Endodermal cell (in vitro differentiated cells): ENCODE results near the gene CASP6. TPM values are rescaled to one million over a fixed set of nuclear protein-coding genes. Genes with fewer than 3 reads are reported as not detected.

Experiments
- DNase-seq: peaks from one replicate; pipeline ENCODE4 v3.0.0-alpha.2; 2017
- H3K27ac ChIP-seq: 2 replicates; pipeline ENCODE4 v1.5.1; 2013; ENCODE audit warnings: mild to moderate bottlenecking, low read depth, low read length, moderate library complexity
- H3K27me3 ChIP-seq: 2 replicates; pipeline ENCODE4 v1.6.1; 2013; ENCODE audit warnings: mild to moderate bottlenecking, low read length, moderate library complexity; ENCODE audit not compliant: insufficient read depth, control insufficient read depth, poor library complexity, severe bottlenecking
- H3K36me3 ChIP-seq: 2 replicates; pipeline ENCODE4 v1.7.0; 2013; ENCODE audit warnings: mild to moderate bottlenecking, low read length, moderate library complexity; ENCODE audit not compliant: control insufficient read depth, insufficient read depth
- H3K4me1 ChIP-seq: one replicate; pipeline ENCODE4 v1.7.0; 2013; ENCODE audit warnings: low read length; ENCODE audit not compliant: control insufficient read depth, insufficient read depth
- H3K4me3 ChIP-seq: 2 replicates; pipeline ENCODE4 v1.5.1; 2013; ENCODE audit warnings: mild to moderate bottlenecking, low read length, moderate library complexity
- H3K9ac ChIP-seq: 2 replicates; pipeline ENCODE4 v1.6.1; 2013; ENCODE audit warnings: mild to moderate bottlenecking, low read length, moderate library complexity; ENCODE audit not compliant: poor library complexity, severe bottlenecking; ENCODE audit errors: extremely low read depth
- H3K9me3 ChIP-seq: 2 replicates; pipeline ENCODE4 v1.6.1; 2013; ENCODE audit warnings: mild to moderate bottlenecking, low read length, moderate library complexity; ENCODE audit not compliant: control insufficient read depth
- H3K27ac Mint-ChIP-seq: 2 replicates; pipeline ENCODE4 v1.8.0; 2020; ENCODE audit warnings: mixed read lengths
- H3K27me3 Mint-ChIP-seq: 2 replicates; pipeline ENCODE4 v1.8.0; 2021; ENCODE audit warnings: mild to moderate bottlenecking, mixed read lengths; ENCODE audit not compliant: insufficient read depth
- H3K36me3 Mint-ChIP-seq: 2 replicates; pipeline ENCODE4 v1.8.0; 2020; ENCODE audit warnings: low read depth, mixed read lengths
- H3K4me1 Mint-ChIP-seq: 2 replicates; pipeline ENCODE4 v1.8.0; 2020; ENCODE audit warnings: mixed read lengths
- H3K4me3 Mint-ChIP-seq: 2 replicates; pipeline ENCODE4 v1.8.0; 2020; ENCODE audit warnings: mild to moderate bottlenecking, moderate library complexity, mixed read lengths
- H3K9me3 Mint-ChIP-seq: 2 replicates; pipeline ENCODE4 v1.8.0; 2020; ENCODE audit warnings: mild to moderate bottlenecking, mixed read lengths
- WGBS, 2 experiments: methylation state at CpG; one replicate each; pipeline versions ENCODE4 v1.1.5 to v1.1.7; 2013; ENCODE audit warnings: missing lambda C conversion rate in 2 of 2, mixed read lengths in 1 of 2; ENCODE audit not compliant: insufficient coverage in 1 of 2, insufficient read length in 1 of 2; 5-methylcytosine and 5-hydroxymethylcytosine counted together
- total RNA-seq, 2 donors: library from RNA; stranded (reverse); fragmentation: NEBNext Ultra II Directional in 1 of 2; extraction: Animal tissue kit (Norgen Biotek cat#: 25700) in 1 of 2; gene quantifications; 2 replicates in 1 of 2; 3 replicates in 1 of 2; pipeline ENCODE4 v1.2.1, GENCODE V29; 2021
- TF ChIP-seq, protein P1 (sequence below): fragments of 200-600 bp; sonication (generic); conservative IDR thresholded peaks from 2 replicates; pipeline ENCODE4 v1.5.0; 2021; ENCODE audit warnings: antibody characterized with exemption, mild to moderate bottlenecking

Gene CASP6
- total RNA-seq, 2 donors from 2014 or later: 20.9 to 21.8 TPM

DNA sequence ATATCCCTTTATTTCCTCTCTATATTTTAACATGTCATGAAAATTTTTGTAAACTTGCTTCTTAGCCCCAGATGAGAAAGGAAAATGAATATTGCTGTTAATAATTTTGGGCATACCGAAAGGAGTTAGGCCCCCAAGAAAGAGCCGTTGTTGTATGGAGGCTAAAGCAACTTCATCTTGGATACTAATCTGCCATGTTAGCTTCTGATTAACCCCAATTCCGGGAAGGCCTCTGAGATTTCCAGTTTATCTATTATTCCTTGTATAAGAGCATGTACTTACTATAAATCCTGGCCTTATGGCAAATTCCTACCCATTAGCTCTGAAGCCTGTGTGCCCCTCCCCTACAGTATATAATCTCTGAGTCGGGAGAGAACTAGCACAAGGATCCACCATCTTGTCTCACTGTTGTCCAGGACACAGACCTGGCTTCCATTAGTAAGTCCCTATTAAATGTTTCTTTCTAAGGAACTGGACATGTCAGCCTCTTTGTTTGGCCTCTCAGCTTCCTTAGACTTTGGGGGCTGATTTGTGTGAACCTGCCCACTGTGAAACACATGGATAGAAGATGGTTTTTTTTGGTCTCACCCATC is 47.5 kb upstream of the CASP6 start:
- H3K4me3 Mint-ChIP-seq: no peak overlapping the region
- WGBS, 2 experiments: 95 to 96% methylated on average over 4 of the region's 4 CpGs
- no peak overlapping the region for H3K9ac ChIP-seq
- H3K36me3 Mint-ChIP-seq: no peaks in the 10 kb centered on the region
- DNase-seq: no peak
- no peaks in the 10 kb centered on the region for H3K9me3 ChIP-seq
- no peak overlapping the region for H3K27ac Mint-ChIP-seq
- H3K9me3 Mint-ChIP-seq: no peaks in the 10 kb centered on the region
- H3K27me3 Mint-ChIP-seq: no peaks in the 10 kb centered on the region
- no peak overlapping the region for H3K27ac ChIP-seq
- H3K27me3 ChIP-seq: peaks cover 2% of the 10 kb centered on the region
- no peak overlapping the region for H3K4me3 ChIP-seq
- TF ChIP-seq, protein P1, sequence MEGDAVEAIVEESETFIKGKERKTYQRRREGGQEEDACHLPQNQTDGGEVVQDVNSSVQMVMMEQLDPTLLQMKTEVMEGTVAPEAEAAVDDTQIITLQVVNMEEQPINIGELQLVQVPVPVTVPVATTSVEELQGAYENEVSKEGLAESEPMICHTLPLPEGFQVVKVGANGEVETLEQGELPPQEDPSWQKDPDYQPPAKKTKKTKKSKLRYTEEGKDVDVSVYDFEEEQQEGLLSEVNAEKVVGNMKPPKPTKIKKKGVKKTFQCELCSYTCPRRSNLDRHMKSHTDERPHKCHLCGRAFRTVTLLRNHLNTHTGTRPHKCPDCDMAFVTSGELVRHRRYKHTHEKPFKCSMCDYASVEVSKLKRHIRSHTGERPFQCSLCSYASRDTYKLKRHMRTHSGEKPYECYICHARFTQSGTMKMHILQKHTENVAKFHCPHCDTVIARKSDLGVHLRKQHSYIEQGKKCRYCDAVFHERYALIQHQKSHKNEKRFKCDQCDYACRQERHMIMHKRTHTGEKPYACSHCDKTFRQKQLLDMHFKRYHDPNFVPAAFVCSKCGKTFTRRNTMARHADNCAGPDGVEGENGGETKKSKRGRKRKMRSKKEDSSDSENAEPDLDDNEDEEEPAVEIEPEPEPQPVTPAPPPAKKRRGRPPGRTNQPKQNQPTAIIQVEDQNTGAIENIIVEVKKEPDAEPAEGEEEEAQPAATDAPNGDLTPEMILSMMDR: no peak
- H3K4me1 ChIP-seq: no peaks in the 10 kb centered on the region
- H3K36me3 ChIP-seq: no peaks in the 10 kb centered on the region
- H3K4me1 Mint-ChIP-seq: peaks cover 8% of the 10 kb centered on the region

DNA sequence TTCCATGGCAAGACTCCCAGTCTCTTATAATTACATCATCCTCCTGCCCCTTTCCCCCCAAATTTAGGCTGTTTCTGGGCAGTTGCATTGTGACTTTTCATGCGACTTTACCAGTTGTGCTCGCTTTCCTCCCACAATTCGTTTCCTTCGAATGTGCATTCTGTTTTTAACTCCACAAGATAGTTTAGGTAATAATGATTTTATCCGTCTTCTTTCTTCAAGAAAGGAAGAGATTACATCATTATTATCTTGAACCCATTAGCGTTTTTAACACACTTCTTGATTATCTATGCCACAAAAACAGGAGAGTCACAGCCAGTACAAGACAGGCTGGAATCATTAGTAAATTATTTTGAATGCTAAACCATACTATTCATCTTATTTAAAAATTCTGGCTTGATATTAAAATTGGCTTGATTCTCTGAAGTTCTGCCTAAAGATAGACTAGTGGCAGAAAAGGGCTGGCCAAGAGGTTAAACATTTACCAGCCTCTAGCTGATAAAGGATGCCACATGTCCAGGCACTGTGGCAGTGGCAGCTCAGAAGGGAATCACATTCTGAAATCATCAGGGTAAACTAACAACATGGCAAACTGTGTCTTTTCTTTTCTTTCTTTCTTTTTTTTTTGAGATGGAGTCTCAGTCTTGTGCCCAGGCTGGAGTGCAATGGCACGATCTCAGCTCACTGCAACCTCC is 46.3 kb upstream of the CASP6 start:
- Histone ChIP-seq H3K27me3 (no peaks in the 10 kb centered on the region), H3K9ac (no peak overlapping the region), H3K9me3 (no peaks in the 10 kb centered on the region), H3K4me3 (no peak overlapping the region), H3K36me3 (no peaks in the 10 kb centered on the region), H3K27ac (no peak overlapping the region), H3K4me1 (no peaks in the 10 kb centered on the region)
- Mint-ChIP-seq H3K4me1 (peaks cover 8% of the 10 kb centered on the region), H3K9me3 (no peaks in the 10 kb centered on the region), H3K4me3 (no peak overlapping the region), H3K36me3 (no peaks in the 10 kb centered on the region), H3K27ac (no peak overlapping the region), H3K27me3 (no peaks in the 10 kb centered on the region)
- WGBS, 2 experiments: 85 to 92% methylated on average over 4 to 6 of the region's 7 CpGs
- DNase-seq: no peak
- TF ChIP-seq, protein P1: no peak

DNA sequence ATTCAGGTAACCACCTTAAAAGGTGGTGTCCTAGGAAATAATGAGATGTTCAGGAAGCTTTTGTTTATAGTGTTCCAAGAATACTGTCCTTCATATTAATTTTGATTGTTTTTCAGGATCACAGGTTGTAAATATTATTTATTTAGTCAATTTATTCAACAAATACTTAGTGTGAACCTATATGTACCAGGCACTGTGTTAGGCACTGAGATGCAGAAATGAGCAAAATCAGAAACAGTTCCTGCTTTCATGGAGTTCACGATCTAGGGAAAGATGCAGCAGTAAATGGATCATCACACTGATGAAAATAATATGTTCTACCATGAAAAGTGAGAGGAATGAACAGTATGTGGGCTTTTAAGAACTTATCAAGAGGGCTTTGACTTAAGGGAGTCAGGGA is 44.9 kb upstream of the CASP6 start:
- TF ChIP-seq, protein P1: no peak
- no peak for DNase-seq
- Histone ChIP-seq H3K9ac (no peak overlapping the region), H3K27me3 (no peaks in the 10 kb centered on the region), H3K9me3 (no peaks in the 10 kb centered on the region), H3K27ac (no peak overlapping the region), H3K4me3 (no peak overlapping the region), H3K36me3 (no peaks in the 10 kb centered on the region), H3K4me1 (no peaks in the 10 kb centered on the region)
- WGBS, 2 experiments: 95 to 100% methylated on average over 1 of the region's 1 CpG
- Mint-ChIP-seq H3K4me1 (peaks cover 8% of the 10 kb centered on the region), H3K36me3 (no peaks in the 10 kb centered on the region), H3K9me3 (no peaks in the 10 kb centered on the region), H3K27ac (no peak overlapping the region), H3K4me3 (no peak overlapping the region), H3K27me3 (no peaks in the 10 kb centered on the region)
